ENCODE results near the gene CFAP300.

Gene CFAP300

DNA sequence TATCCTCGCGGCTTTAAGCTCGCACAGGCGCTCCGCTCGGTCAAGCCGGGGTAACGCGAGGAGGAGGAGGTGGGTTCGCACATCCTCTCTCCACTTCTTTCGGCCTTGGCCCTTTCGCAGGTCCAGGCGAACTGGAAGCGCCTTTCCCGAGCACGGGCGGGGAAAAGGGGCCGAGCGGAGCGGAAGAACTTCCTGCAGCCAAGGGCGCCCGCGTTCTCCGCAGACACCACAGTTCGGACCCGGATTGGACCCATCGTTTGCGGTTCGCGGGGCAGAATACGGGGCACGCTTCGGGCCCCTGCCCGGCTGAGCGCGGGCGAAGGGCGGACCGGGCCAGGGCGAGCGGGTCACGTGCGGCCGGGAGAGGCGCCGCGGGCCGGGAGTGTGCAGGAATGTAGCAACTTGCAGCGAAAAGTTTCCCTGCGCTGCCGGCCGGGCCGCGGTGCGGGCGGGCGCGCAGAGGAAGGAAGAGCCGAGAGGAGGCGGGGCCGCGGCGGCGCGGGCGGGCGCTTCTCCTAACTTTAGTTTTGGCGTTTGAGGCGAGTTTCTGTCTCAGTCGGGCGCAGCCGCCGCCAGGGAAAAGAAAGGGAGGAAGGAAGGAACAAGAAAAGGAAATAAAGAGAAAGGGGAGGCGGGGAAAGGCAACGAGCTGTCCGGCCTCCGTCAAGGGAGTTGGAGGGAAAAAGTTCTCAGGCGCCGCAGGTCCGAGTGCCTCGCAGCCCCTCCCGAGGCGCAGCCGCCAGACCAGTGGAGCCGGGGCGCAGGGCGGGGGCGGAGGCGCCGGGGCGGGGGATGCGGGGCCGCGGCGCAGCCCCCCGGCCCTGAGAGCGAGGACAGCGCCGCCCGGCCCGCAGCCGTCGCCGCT, 62.9 kb downstream of the CFAP300 start, which contains the start of gene YAP1:
TSS of gene YAP1 (plus strand) at position 552 of the 865 bp plus-strand sequence. CDS start 402 bp downstream, outside the sequence.
- H3K9ac ChIP-seq (ENCODE audit: low read length), result peak within 1 kb of the TSS; percentile 91
- no peaks in the 10 kb centered on the region for H3K27me3 ChIP-seq (ENCODE audit: insufficient read depth, low read length, poor library complexity)
- peak within 1 kb of the TSS; percentile 100 for H4K8ac ChIP-seq (ENCODE audit: low read depth, low read length)
- peak within 1 kb of the TSS; percentile 98 for H2BK120ac ChIP-seq (ENCODE audit: low read depth, low read length)
- H3K4me2 ChIP-seq (ENCODE audit: low read length), result peak within 1 kb of the TSS; percentile 79
- peaks cover 16% of the 10 kb centered on the region for H3K79me2 ChIP-seq (ENCODE audit: control insufficient read depth, insufficient read depth, low read length)
- peak within 1 kb of the TSS; percentile 98 for H3K56ac ChIP-seq (ENCODE audit: low read length)
- H2BK15ac ChIP-seq (replicated peaks; ENCODE audit: low read depth), result no peak within 1 kb of the TSS
- no CpG with 5 or more reads among the region's 104 CpGs for WGBS (ENCODE audit: extremely low coverage, insufficient coverage, low lambda C conversion rate)
- H3K27ac ChIP-seq (ENCODE audit: low read depth, low read length), result peak within 1 kb of the TSS; percentile 100
- no peak within 1 kb of the TSS for H4K5ac ChIP-seq (ENCODE audit: low read length)
- peak; percentile 98 for DNase-seq
- H3K4ac ChIP-seq (ENCODE audit: low read depth, low read length), result peak within 1 kb of the TSS; percentile 93
- peak within 1 kb of the TSS; percentile 84 for H2BK5ac ChIP-seq (ENCODE audit: low read length)
- H3K23ac ChIP-seq (ENCODE audit: low read length), result no peak within 1 kb of the TSS
- no peak within 1 kb of the TSS for H2AK5ac ChIP-seq (ENCODE audit: low read length)
- no peaks in the 10 kb centered on the region for H3K36me3 ChIP-seq (ENCODE audit: control insufficient read depth, insufficient read depth, low read length)
- no peaks in the 10 kb centered on the region for H3K79me1 ChIP-seq (ENCODE audit: low read length)
- peaks cover 2% of the 10 kb centered on the region for H3K4me1 ChIP-seq (ENCODE audit: control insufficient read depth, low read depth, low read length)
- H3K4me3 ChIP-seq (ENCODE audit: low read length), result peak within 1 kb of the TSS; percentile 80
- peak within 1 kb of the TSS; percentile 100 for H3K18ac ChIP-seq (ENCODE audit: low read length)

DNA sequence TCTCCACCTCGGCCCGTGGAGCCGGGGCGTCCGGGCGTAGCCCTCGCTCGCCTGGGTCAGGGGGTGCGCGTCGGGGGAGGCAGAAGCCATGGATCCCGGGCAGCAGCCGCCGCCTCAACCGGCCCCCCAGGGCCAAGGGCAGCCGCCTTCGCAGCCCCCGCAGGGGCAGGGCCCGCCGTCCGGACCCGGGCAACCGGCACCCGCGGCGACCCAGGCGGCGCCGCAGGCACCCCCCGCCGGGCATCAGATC, 63.4 kb downstream of the CFAP300 start:
- peak overlapping the region; percentile 100 for H3K18ac ChIP-seq (ENCODE audit: low read length)
- no peak overlapping the region for H2BK15ac ChIP-seq (replicated peaks; ENCODE audit: low read depth)
- peaks cover 16% of the 10 kb centered on the region for H3K79me2 ChIP-seq (ENCODE audit: control insufficient read depth, insufficient read depth, low read length)
- H2BK120ac ChIP-seq (ENCODE audit: low read depth, low read length), result peak overlapping the region; percentile 98
- no peak overlapping the region for H3K23ac ChIP-seq (ENCODE audit: low read length)
- peak overlapping the region; percentile 100 for H3K27ac ChIP-seq (ENCODE audit: low read depth, low read length)
- no peak overlapping the region for H2AK5ac ChIP-seq (ENCODE audit: low read length)
- no peaks in the 10 kb centered on the region for H3K36me3 ChIP-seq (ENCODE audit: control insufficient read depth, insufficient read depth, low read length)
- no peak overlapping the region for H4K5ac ChIP-seq (ENCODE audit: low read length)
- H3K4me3 ChIP-seq (ENCODE audit: low read length), result peak overlapping the region; percentile 80
- DNase-seq, result no peak
- H3K9ac ChIP-seq (ENCODE audit: low read length), result peak overlapping the region; percentile 91
- WGBS (ENCODE audit: extremely low coverage, insufficient coverage, low lambda C conversion rate), result no CpG with 5 or more reads among the region's 31 CpGs
- H3K4me2 ChIP-seq (ENCODE audit: low read length), result no peak overlapping the region
- H3K27me3 ChIP-seq (ENCODE audit: insufficient read depth, low read length, poor library complexity), result no peaks in the 10 kb centered on the region
- no peaks in the 10 kb centered on the region for H3K79me1 ChIP-seq (ENCODE audit: low read length)
- H2BK5ac ChIP-seq (ENCODE audit: low read length), result peak overlapping the region; percentile 69
- H3K56ac ChIP-seq (ENCODE audit: low read length), result peak overlapping the region; percentile 98
- H3K4ac ChIP-seq (ENCODE audit: low read depth, low read length), result peak overlapping the region; percentile 93
- peak overlapping the region; percentile 100 for H4K8ac ChIP-seq (ENCODE audit: low read depth, low read length)
- peaks cover 2% of the 10 kb centered on the region for H3K4me1 ChIP-seq (ENCODE audit: control insufficient read depth, low read depth, low read length)

DNA sequence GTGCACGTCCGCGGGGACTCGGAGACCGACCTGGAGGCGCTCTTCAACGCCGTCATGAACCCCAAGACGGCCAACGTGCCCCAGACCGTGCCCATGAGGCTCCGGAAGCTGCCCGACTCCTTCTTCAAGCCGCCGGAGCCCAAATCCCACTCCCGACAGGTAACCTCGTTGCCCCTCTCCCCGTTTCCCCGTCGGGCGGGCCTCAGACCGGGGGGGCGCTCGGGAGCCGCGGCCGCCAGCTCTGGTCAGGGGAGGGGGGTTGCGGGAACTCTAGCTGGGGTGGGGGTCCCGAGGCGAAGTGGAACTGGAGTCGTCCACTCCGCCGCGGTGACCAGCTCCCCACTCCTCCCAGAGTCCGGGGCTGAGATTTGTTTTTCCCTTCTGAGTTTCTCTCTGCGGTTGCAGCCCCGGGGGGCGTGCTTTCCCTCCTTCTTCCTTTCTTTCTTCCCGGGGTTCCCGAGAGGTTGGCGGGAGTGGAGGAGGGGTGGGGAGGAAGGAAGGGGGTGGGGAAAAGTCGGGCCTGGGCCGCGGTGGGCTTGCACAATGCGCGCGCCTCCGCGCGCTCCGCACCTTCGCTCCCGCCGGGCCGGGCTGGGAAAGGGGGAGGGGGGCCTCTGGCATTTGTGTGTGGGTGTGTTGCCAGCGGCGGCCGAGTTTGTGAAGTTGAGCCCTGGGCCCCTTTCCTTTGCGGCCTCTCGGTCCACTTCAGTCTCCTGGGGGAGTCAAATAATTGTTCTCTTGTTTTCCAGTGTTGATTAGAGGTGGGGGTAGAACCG, 64.0 kb downstream of the CFAP300 start:
- peak overlapping the region; percentile 47 for H3K4me2 ChIP-seq (ENCODE audit: low read length)
- peaks cover 2% of the 10 kb centered on the region for H3K4me1 ChIP-seq (ENCODE audit: control insufficient read depth, low read depth, low read length)
- H3K79me2 ChIP-seq (ENCODE audit: control insufficient read depth, insufficient read depth, low read length), result peaks cover 17% of the 10 kb centered on the region
- no peaks in the 10 kb centered on the region for H3K79me1 ChIP-seq (ENCODE audit: low read length)
- H3K27me3 ChIP-seq (ENCODE audit: insufficient read depth, low read length, poor library complexity), result no peaks in the 10 kb centered on the region
- H2BK120ac ChIP-seq (ENCODE audit: low read depth, low read length), result peak overlapping the region; percentile 98
- no peaks in the 10 kb centered on the region for H3K36me3 ChIP-seq (ENCODE audit: control insufficient read depth, insufficient read depth, low read length)
- no peak overlapping the region for H4K5ac ChIP-seq (ENCODE audit: low read length)
- peak overlapping the region; percentile 93 for H3K4ac ChIP-seq (ENCODE audit: low read depth, low read length)
- peak overlapping the region; percentile 100 for H3K18ac ChIP-seq (ENCODE audit: low read length)
- H3K4me3 ChIP-seq (ENCODE audit: low read length), result peak overlapping the region; percentile 80
- peak overlapping the region; percentile 91 for H3K9ac ChIP-seq (ENCODE audit: low read length)
- peak overlapping the region; percentile 69 for H2BK5ac ChIP-seq (ENCODE audit: low read length)
- H4K8ac ChIP-seq (ENCODE audit: low read depth, low read length), result peak overlapping the region; percentile 100
- H2BK15ac ChIP-seq (replicated peaks; ENCODE audit: low read depth), result no peak overlapping the region
- peak overlapping the region; percentile 100 for H3K27ac ChIP-seq (ENCODE audit: low read depth, low read length)
- peak; percentile 96 for DNase-seq
- H2AK5ac ChIP-seq (ENCODE audit: low read length), result no peak overlapping the region
- WGBS (ENCODE audit: extremely low coverage, insufficient coverage, low lambda C conversion rate), result no CpG with 5 or more reads among the region's 61 CpGs
- H3K56ac ChIP-seq (ENCODE audit: low read length), result peak overlapping the region; percentile 98
- H3K23ac ChIP-seq (ENCODE audit: low read length), result no peak overlapping the region

DNA sequence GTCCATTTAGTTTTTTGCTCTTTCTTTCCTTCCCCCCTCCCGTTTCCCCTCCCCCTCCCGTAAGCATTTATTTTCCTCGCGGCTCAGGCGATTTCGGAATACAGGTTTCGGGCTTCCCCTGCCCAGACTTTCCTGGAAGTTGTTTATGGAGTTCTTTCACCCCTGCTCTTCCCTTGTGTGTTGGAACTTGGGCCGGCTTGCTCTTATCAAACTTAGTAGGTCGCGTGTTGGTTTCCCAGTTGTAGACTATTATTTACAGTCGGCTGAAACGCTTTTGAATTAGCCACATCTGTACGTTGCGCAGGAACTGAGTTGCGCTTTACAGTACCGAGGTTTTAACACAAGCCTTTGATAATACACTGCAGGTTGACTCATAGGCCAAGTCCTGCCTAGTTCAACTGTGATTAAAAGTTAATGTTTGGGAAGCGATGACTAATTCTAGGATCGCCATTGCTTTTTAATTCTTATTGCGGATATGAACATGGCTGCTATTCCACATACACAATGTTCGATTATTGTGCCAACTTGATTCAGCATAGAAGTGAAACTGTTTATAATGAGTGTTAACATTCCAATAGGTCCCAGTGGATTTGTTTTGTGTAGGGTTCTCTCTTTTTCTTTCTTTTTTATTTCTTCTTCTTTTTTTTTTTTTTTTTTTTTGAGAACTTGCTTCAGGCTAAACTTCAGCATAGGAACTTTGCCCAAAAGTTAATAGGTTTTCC, 64.7 kb downstream of the CFAP300 start:
- no peak for DNase-seq
- H3K4me3 ChIP-seq (ENCODE audit: low read length), result peak overlapping the region; percentile 61
- peak overlapping the region; percentile 41 for H2BK5ac ChIP-seq (ENCODE audit: low read length)
- no peak overlapping the region for H3K23ac ChIP-seq (ENCODE audit: low read length)
- peaks cover 23% of the 10 kb centered on the region for H3K79me2 ChIP-seq (ENCODE audit: control insufficient read depth, insufficient read depth, low read length)
- peak overlapping the region; percentile 99 for H2BK120ac ChIP-seq (ENCODE audit: low read depth, low read length)
- H3K4me1 ChIP-seq (ENCODE audit: control insufficient read depth, low read depth, low read length), result peaks cover 2% of the 10 kb centered on the region
- no peaks in the 10 kb centered on the region for H3K79me1 ChIP-seq (ENCODE audit: low read length)
- peak overlapping the region; percentile 87 for H3K56ac ChIP-seq (ENCODE audit: low read length)
- H4K5ac ChIP-seq (ENCODE audit: low read length), result peak overlapping the region; percentile 44
- no peak overlapping the region for H2AK5ac ChIP-seq (ENCODE audit: low read length)
- peak overlapping the region; percentile 100 for H3K18ac ChIP-seq (ENCODE audit: low read length)
- H3K27me3 ChIP-seq (ENCODE audit: insufficient read depth, low read length, poor library complexity), result no peaks in the 10 kb centered on the region
- no peak overlapping the region for H4K8ac ChIP-seq (ENCODE audit: low read depth, low read length)
- H3K9ac ChIP-seq (ENCODE audit: low read length), result peak overlapping the region; percentile 85
- peak overlapping the region; percentile 74 for H3K4me2 ChIP-seq (ENCODE audit: low read length)
- WGBS (ENCODE audit: extremely low coverage, insufficient coverage, low lambda C conversion rate), result no CpG with 5 or more reads among the region's 20 CpGs
- H3K4ac ChIP-seq (ENCODE audit: low read depth, low read length), result peak overlapping the region; percentile 81
- no peaks in the 10 kb centered on the region for H3K36me3 ChIP-seq (ENCODE audit: control insufficient read depth, insufficient read depth, low read length)
- peak overlapping the region; percentile 100 for H3K27ac ChIP-seq (ENCODE audit: low read depth, low read length)
- H2BK15ac ChIP-seq (replicated peaks; ENCODE audit: low read depth), result no peak overlapping the region

DNA sequence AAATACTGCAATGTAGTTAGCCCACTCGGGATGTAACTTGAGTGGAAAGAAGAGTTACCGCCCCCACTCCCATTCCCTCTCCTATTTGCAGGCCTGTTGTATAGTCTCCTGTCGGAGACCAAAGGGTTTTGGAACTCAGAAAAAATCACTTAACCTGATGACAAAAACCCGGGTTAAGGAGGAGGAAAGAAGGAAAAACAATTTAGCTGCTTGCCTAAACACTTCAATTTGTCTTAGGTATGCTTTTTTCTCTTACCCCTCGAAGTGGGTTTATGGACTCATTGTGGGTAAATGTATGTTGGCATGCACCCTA, 65.2 kb downstream of the CFAP300 start:
- Histone ChIP-seq H3K56ac (ENCODE audit: low read length) (peak overlapping the region; percentile 87), H3K27me3 (ENCODE audit: insufficient read depth, low read length, poor library complexity) (no peaks in the 10 kb centered on the region), H3K23ac (ENCODE audit: low read length) (no peak overlapping the region), H3K27ac (ENCODE audit: low read depth, low read length) (peak overlapping the region; percentile 23), H4K8ac (ENCODE audit: low read depth, low read length) (no peak overlapping the region), H3K36me3 (ENCODE audit: control insufficient read depth, insufficient read depth, low read length) (no peaks in the 10 kb centered on the region), H4K5ac (ENCODE audit: low read length) (no peak overlapping the region), H2BK120ac (ENCODE audit: low read depth, low read length) (no peak overlapping the region), H3K79me2 (ENCODE audit: control insufficient read depth, insufficient read depth, low read length) (peaks cover 26% of the 10 kb centered on the region), H3K18ac (ENCODE audit: low read length) (peak overlapping the region; percentile 84), H2BK15ac (replicated peaks; ENCODE audit: low read depth) (no peak overlapping the region), H3K4me1 (ENCODE audit: control insufficient read depth, low read depth, low read length) (peaks cover 2% of the 10 kb centered on the region), H2AK5ac (ENCODE audit: low read length) (no peak overlapping the region), H3K4me2 (ENCODE audit: low read length) (peak overlapping the region; percentile 74), H3K9ac (ENCODE audit: low read length) (peak overlapping the region; percentile 85), H3K4ac (ENCODE audit: low read depth, low read length) (peak overlapping the region; percentile 55), H3K4me3 (ENCODE audit: low read length) (peak overlapping the region; percentile 61), H3K79me1 (ENCODE audit: low read length) (no peaks in the 10 kb centered on the region), H2BK5ac (ENCODE audit: low read length) (no peak overlapping the region)
- DNase-seq, result peak; percentile 30
- no CpG with 5 or more reads among the region's 5 CpGs for WGBS (ENCODE audit: extremely low coverage, insufficient coverage, low lambda C conversion rate)
